NCI-H1930 (cell line): ENCODE data around the gene EXD2.

Experiments used
- DNase-seq, 2 experiments: peaks; one replicate each; lab custom pipeline; 2025; lab: John Stamatoyannopoulos, UW

EXD2 gene

DNA sequence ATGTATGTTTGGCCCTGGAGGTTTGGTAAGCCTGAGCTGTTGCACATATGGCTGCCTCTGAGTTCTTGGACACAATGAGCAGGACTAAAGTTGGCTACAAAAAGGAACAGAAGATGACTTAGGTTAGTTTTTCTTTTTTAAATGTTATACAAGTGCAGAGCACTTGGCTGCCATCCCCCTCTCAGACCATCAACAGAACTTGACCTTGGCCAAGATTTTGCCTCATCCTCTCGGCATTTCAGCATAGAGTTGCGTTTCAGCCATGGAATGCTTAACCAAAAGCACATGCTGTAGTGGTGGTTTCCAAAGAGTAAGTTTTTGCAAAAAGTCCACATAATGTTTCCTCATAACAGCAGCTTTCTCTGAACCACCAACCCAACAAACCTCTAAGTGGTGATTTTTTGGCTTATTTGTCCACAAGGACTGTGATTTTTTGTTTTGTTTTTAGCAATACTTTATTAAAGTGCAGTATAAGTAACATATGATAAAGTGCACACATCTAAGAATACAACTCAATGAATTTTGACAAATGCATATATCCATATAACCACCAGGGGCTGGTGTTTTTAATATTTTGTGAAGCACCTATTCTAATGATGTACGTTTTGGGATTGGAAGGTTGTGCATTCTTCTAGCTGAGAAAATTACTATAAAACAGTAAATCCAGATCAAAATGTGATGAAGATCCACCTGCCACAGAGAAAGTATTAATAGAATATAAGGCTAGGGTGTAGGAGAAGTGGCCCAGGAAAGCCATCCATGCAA, 56.6 kb downstream of the EXD2 start:
- DNase-seq: no peak

DNA sequence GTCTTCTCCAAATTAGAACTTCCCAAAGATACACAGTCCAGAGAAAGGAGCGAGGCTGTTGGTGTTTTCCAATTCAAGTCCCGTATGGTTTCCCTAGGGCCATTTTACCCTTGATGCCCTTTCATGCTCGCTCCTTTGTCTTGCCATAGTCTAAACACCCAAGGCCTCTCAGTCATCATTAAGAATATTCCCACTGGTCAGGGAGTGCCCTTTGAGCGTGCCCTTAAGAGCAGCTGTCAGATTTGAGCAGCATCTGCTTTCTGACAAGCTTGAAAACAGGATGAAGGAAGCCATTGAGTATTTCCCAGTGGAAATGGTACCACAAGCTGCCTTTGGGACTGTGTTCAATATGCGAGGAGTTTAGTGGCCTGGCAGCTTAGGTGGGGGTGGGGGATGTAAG, 58.3 kb downstream of the EXD2 start:
- DNase-seq: no peak

DNA sequence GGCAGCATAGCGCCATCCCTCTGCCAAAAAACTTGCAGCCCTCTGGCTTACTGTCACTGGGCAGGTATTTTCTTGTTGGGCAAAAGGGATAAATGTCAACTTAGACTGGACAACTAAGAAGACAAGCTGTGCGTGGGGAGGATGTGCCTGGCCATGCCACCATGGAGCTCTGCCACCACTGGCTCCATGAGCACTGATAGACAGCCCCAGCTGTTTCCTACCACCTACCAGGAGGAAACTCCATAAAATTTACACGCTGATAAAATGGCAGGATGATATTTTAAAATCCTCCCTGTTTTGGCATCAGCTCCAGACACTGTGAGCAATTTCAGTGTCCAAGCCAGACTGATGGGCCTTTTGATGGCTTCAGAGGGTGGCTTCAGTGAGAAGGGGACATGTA, 61.6 kb downstream of the EXD2 start:
- no peak for DNase-seq

DNA sequence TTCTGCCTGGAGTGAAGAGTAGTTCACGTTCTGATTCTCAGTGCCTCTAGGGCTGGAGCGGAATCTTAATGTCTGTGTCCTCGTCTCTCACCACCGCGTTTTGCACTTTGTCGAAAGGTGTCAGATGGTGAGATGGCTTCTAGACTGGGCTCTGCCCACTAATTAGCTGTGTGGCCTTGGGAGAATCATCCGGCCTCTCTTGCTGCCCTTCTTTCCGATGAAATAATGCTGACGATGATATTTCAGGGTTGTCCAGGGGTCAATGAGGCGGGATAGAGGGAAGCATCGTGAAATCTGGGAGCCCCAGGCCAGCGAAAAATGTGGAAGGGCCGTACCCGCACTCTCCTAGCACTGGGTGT, 67.8 kb downstream of the EXD2 start:
- no peak for DNase-seq

DNA sequence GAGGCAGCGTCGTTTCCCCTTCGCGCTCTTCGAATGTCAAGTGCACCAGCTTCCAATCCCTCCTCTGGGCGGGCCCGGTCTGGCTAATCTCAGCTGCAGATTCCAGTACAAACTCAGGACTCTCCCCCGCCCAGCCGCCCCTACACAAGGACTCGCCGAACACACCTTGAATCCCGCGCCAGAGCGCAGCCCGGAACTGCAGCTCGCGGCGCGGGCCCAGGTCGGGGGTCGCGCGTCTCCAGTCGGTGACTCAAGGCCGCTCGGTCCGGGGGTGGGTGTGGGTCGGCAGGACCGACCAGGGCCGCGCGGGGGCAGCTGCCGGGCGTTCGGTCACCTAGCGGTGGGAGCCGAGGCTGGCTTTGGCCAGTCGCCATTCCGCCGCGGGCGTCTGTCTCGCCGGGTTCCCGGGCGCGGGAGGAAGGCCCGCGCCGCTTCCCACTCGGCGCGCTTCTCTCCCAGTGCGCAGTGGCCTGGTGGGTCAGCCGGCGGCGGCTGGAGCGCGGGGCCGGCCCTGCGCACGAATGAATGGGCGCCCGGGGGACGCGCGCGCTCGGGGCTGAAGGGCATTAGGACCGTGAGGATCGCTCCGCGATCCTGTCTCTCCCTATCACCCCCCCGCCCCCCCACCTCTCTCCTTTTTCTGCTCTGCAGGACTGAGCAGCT, 68.4 kb downstream of the EXD2 start, which contains the start of gene GALNT16:
Gene GALNT16 (plus strand): TSS at position 632 of the 663 bp plus-strand sequence. CDS start 133 bp downstream, outside the sequence.
- peak; percentile 42 to 60 for DNase-seq

DNA sequence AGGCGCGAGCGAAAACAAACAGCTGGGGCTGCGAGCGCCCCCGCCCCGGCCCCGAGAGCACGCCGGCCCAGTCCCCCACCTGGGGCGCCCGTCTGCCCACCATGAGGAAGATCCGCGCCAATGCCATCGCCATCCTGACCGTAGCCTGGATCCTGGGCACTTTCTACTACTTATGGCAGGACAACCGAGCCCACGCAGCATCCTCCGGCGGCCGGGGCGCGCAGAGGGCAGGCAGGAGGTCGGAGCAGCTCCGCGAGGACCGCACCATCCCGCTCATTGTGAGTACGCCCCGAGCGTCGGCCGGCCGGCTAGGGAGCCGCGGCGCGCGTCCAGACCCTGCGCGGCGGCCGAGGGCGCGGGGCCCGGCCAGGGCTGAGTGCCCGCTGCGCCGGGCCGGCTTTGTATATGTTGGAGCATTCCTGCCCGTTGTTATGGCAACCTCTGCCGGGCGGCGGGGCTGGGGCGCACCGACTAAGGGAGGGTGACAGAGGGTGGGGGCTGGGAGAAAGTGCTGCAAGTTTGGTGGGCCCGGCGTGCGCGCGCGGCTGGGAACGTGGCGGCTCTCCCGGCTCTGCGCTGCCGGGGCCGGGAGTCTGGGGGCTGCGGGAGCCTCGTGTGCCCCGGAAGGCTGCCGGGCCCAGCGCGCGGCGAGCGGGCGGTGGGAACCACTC, 69.0 kb downstream of the EXD2 start:
- peak; percentile 18 to 36 for DNase-seq

DNA sequence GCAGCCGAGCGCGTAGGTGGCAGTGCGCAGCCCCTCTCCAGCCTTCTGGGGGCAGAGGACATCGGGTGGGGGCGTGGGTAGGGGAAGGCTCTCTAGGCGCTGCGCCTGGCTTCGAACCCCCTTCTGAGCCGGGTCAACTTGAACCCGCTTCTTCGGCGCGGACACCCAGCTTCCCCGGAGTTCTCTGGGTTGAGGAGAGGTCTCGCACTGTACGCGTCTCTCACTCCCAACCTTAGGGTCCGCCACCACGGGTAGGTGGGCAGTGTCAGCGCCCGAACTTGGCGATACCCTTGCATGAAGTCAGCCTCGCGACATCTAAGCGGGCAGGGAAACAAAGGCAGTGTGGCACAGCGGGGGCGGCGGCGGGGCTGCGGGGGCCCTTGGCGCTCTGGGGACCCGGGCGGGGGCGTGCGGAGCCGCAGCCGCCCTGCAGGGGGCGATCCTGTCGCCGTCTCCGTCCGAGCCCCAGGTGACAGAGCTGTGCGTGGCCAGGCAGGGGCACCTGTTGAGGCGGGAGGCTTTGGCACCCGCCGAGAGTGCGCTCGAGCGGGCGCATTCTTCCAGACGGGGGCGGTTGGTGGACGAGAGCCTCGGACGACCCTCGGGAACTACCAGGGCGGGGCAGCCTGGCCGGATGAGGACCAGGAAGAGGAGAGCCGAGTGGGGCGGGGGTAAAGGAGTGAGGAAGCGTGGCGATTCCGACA, 69.7 kb downstream of the EXD2 start:
- DNase-seq: peak in 1 of 2 experiments; percentile 41

DNA sequence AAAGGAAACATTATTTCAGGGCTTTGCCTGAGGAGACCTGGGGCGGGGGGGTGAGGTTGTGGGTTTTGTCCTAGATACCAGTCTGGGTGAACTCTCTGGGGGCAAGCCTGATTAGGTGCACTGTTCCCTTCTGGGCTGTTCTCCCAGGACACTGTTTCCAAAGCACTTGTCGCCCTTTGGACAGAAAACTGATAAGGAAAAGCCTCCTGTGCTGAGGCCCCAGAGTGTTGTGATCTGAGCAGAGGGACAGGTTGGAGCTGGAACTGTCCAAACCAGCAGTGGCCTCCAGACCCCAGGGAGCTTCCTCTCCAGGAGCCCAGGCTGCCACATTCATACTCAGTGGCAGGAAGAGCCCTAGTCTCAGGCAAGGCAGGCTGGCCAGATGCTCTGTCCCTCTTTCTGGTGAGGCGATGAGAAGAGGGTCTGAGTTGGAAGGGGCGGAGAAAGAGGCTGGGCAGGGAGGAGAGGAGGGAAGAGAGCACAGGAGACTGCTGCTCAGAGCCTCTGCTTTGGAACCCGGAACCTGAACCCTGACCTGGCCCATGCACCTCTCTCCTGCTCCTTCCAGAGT, 70.5 kb downstream of the EXD2 start:
- no peak for DNase-seq

DNA sequence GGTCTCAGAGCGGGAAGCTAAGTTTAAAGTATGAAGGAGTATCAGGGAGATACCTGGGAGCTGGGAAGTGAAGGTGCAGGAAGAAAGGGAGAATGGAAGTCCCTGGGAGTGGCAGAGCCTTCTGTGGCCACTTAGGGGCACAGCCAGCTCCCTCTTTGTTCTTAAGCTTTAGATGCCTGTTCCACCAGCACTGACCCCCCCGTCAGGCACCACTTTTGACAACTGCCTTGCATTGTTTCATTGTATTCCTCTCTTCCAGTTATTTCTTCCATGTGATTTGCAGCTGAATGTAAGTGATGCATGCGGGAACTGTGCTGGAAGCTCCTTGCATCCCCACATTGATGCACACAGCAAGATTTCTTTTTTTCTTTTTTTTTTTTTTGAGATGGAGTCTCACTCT, 71.2 kb downstream of the EXD2 start:
- DNase-seq: no peak

DNA sequence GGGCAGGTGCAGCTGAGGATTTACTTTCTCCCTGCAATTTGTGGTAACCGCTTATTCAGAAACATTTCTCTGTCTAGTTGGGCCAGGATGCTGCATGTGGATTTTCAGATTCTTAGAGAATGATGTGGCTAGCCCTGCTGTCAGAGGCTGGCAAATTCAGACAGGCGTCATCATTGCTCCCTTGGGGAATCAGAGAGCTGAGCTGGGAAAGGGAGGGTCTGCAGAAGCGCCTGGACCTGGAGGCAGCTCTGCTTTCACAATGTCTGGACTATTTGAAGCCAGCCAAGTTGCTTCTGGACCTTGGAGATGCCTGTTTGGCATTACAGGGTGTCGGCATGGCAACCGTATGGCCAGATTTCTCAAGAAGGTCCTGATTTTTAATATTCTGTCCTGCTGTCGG, 72.1 kb downstream of the EXD2 start:
- peak in 1 of 2 experiments; percentile 6 for DNase-seq

DNA sequence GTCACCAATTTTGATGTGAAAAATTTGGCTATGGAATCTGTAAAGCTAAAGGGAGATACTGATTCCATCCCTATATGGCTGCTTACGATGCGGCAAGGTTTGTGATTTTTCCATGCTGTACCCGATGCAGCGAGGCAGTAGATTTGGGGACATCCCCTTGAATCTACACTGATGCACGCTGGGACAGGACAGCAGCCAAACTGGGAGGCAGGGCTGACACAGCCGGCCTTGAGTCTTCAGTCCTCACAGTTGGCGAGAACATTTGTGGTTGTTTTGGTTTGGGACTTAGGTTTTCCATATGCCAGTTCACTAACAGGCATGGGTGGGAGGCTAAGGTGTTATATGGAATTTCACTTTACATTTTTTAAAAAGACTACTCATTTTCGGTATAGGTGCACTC, 72.5 kb downstream of the EXD2 start:
- no peak for DNase-seq

DNA sequence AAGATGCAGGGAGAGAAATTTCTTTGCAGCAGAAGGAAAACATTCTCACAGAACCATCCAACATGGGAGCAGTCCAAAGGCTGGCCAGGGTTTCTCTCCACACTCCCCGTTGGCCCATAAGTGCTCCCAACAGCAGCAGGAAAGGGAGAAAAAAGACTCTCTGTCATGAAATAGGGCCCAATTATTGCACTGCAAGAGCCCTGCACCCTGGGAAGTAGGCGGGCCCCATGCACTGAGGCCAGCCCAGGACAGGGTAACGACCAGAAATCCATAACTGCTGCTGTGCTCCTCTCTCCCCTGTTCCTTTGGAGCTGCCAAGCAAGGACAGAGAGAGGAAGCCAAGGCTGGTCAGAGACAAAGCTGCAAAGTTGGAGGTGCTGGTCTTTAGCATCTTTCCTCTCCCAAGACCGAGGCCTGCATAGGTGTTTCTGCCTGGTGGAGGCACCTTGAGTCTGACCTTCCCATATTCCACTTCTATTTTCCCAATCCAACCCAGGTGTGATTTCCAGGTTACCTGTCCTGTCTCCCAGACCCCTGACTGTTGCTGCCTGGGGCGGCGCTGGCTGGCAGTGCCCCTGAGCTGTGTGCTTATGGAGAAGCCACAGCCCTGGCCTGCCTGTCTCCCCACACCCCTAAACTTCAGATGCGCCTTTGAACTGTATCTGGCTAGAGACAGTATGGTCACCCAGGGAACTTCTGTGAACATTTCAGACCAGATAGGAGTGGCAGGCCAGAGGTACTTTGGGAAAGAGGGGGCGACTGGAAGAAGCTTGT, 75.5 kb downstream of the EXD2 start:
- DNase-seq: no peak

DNA sequence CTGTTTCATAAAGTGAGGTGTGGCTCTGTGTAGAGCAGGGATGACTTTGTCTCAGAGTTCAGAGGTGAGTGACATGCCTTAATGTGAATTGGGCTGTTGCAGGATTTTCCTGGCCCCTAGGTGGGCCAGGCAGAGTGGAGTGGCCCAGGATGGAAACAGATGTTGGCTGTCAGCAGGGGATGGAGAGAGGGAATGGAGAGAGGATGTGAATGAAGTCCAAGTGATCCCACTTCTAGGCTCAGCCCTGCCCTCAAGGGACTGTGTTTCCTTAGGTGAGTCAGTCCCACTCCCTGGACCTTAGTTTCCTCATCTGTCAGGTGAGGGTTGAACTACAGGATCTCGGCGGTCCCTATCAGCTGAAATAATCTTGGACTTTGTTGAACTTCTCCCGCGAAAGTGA, 76.2 kb downstream of the EXD2 start:
- no peak for DNase-seq

DNA sequence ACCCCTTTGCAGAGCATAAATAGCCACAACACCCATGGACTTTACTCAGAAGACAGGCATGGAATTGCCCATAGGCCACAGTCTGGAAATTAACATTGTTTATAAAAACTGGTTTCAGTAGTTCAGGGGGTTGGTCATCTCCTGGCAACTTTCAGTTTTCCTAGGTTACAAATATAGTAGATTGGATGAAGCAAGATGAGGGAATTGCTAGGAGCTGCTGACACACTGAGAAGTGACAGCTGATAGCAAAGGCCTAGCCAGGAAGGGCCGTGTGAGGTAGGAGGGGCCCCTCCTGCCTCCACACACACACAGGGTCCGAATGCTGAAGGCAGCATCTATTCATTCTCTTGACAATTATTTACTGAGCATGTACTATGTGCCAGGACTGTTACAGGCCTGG, 76.9 kb downstream of the EXD2 start:
- no peak for DNase-seq

DNA sequence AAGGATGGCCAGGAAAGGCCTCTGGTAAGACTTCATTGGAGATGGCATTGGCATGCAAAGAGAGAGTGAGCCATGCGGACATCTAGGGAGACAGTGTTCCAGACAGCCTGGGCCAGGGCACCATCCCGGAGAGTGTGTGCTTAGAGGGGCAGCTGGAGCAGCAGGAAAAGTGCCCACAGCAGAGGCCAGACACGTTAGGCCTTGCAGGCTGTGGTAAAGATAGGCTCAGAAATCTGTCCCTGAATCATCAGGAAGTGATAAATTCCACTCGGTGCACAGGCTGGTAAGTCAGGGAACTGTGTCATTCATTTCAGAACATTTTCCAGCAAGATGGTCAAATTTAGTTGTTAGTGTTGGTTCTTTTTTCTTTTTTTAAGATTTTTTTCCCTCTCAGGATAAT, 77.5 kb downstream of the EXD2 start:
- DNase-seq: no peak

DNA sequence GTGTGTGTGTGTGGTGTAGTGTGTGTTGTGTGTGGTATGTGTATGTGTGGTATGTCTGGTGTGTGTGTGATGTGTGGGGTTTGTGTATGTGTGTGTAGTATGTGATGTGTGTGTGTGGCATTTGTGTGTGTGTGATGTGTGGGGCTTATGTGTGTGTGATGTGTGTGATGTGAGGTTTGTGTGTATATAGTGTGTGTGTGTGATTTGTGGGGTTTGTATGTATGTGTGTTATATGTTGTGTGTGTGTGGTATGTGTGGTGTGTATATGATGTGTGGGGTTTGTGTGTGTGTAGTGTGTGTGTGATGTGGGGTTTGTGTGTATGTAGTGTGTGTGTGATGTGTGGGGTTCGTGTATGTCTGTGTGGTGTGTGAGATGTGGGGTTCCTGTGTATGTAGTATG, 78.1 kb downstream of the EXD2 start:
- no peak for DNase-seq

DNA sequence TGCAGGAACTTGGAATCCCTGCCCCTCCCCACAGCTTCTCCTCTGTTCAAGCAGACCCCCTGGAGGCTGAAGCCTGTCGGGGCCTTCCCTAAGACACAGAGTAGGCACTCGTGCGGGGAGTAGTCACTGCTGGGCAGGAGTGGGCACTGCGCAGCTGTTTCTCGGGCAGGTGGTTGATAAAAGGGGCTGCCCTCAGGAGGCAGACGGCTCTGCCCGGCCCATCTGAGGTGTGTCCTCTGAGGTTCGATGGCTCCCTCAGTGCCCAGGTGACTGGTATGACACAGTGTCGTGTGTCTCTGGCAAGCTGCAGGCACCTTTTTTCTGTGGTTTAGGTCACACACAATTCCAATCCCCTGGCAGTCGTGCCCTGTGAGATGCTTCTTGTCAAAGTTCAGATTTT, 78.8 kb downstream of the EXD2 start:
- DNase-seq: no peak

DNA sequence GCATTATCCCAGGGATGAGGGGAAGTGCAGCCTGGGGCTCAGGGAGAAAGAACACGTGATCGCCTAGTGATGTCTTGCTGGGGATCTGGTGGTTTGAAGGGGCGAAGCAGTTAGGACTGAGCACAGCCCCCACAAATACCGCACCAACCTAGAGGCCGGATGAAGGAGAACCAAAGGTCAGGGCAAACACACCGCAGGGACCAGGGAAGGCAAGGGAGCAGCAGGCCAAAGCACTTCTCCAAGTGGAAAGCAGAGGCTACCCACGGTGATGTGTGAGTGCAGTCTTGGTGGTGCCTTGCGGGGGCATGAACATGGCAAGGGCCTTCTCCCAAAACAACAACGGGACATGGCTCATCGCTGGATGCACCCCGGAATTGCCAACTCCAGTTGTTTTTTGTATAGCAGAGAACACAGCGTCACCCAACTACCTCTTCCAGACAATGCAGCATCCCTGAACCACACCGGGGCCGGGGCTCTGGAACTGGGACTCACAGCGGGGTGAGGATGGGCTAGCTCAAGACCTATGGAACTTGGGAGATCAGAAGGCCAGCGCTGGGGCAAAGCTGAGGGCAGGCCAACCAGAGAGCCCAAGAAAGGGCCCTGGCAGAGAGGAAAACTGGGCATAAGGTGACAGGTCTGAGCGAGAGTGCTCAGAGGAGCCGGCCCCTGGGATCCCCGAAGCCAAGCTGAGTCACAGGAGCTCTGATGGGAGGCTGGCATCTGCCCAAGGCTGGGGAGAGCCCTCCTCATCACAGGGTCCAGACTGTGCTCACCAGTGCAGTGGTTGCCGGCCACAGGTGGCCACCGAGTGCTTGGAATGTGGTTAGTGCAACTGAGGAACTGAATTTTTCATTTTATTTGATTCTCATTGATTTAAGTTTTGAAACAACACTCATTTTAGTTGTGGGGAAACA, 79.8 kb downstream of the EXD2 start:
- no peak for DNase-seq

DNA sequence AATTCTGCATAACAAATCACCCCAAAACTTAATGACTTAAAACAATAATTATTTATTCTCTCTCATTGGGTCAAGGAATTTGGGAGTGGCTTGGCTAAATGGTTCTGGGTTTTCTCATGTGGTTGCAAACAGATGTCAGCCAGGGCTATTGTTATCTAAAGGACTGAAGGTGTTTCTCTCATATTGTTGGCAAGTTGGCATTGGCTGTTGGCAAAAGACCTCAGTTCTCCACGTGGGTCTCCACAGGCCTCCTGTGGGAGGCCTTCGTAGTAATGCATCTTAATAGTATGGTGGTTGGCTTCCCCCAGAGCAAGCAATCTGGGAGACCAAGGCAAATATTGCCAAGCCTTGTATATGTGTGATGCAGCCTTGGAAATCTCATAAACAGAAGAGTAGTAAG, 83.0 kb downstream of the EXD2 start:
- no peak for DNase-seq

DNA sequence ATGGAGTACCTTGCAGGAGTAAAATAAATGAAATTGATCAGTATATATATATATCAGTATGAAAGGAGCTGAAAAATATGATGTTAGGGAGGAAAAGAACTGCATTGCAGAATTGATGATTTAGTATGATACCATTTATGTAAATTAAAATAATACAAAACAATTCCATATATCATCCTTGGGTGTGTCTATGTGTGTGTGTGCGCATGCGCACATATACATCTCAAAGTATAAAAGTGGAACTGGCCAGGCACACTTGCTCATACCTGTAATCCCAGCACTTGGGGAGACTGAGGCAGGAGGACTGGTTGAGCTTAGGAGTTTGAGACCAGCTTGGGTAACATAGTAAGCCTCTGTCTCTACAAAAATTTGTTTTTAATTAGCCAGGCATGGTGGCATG, 84.0 kb downstream of the EXD2 start:
- DNase-seq: no peak
